WI38 (cell line): ENCODE data around the gene ZNF423.

Experiments
- H3K4me3 ChIP-seq: 2 replicates; pipeline ENCODE4 v1.5.1; 2011; ENCODE audit warnings: low read depth, mild to moderate bottlenecking, control low read depth, low read length
- TF ChIP-seq, protein P1 (sequence below): IDR thresholded peaks from 2 replicates; pipeline ENCODE4 v1.5.1; 2012; ENCODE audit warnings: low read depth, mild to moderate bottlenecking, control low read depth, low read length

The ZNF423 gene

DNA sequence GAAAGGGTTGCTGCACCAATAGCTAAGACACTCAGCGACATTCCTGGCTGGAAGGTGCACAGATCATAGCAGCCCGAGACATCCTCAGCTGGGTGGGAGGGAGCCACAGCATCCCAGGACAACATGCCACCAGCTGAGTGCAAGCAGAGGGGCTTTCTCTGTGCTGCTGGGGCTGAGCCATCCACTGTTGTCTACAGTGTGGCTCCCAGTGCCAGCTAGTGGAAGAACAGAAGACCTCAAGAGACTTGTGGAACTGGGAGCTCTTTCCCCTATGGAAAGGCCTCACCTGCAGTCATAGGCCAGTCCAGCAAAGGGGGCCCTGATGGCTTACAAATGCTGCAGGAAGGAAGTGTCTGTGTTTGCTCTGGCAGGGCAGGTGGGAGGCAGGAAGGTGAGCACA is 351.3 kb downstream of the ZNF423 start:
- TF ChIP-seq, protein P1, sequence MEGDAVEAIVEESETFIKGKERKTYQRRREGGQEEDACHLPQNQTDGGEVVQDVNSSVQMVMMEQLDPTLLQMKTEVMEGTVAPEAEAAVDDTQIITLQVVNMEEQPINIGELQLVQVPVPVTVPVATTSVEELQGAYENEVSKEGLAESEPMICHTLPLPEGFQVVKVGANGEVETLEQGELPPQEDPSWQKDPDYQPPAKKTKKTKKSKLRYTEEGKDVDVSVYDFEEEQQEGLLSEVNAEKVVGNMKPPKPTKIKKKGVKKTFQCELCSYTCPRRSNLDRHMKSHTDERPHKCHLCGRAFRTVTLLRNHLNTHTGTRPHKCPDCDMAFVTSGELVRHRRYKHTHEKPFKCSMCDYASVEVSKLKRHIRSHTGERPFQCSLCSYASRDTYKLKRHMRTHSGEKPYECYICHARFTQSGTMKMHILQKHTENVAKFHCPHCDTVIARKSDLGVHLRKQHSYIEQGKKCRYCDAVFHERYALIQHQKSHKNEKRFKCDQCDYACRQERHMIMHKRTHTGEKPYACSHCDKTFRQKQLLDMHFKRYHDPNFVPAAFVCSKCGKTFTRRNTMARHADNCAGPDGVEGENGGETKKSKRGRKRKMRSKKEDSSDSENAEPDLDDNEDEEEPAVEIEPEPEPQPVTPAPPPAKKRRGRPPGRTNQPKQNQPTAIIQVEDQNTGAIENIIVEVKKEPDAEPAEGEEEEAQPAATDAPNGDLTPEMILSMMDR: no peak

GRCh38 chr16:49504023-49504364 is 351.9 kb downstream of the ZNF423 start:
- no peak overlapping the region for H3K4me3 ChIP-seq
- TF ChIP-seq, protein P1: no peak

More for the DNA sequence above, 351.3 kb downstream of the ZNF423 start:
- H3K4me3 ChIP-seq: no peak overlapping the region

- TF ChIP-seq, protein P1: no peak
- no peak overlapping the region for H3K4me3 ChIP-seq
Observed at GRCh38 chr16:49503256-49504022, 352.5 kb downstream of the ZNF423 start.

DNA sequence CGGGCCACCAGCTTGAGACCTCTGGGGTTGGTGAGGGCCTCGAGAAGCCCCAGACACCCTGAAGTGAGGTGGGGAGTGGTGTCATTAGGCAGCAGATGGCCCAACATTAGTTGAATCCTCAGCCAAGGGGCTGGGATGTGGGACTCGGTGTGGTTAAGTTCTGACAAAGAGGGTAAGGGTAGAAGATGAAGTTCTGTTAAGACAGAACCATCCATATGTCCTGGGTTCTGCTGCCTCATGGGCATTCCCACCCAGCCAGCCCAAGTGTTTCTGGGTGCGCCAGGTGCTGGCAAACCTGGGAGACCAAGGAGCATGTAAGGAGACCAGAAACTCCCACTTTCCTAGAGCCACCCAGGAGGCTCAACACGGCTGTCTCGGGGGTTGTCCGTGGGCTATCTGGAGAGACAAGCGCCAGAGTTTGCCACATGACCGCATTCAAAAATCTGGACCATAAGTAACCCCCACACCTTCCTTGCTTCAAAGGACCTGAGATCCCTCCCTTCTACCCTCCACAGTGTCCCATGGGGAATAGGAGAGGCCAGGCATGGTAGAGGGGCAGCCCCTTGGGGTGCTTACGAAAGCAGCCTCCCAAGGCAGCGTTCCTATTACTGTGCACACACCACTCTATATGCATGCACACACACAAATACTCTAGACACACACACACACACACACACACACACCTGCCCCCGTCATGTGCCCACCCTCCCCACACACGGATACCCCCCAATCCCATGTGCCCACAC is 353.6 kb downstream of the ZNF423 start:
- TF ChIP-seq, protein P1: no peak
- no peak overlapping the region for H3K4me3 ChIP-seq

GRCh38 chr16:49499869-49500610 is 355.9 kb downstream of the ZNF423 start:
- TF ChIP-seq, protein P1: no peak
- H3K4me3 ChIP-seq: no peak overlapping the region

DNA sequence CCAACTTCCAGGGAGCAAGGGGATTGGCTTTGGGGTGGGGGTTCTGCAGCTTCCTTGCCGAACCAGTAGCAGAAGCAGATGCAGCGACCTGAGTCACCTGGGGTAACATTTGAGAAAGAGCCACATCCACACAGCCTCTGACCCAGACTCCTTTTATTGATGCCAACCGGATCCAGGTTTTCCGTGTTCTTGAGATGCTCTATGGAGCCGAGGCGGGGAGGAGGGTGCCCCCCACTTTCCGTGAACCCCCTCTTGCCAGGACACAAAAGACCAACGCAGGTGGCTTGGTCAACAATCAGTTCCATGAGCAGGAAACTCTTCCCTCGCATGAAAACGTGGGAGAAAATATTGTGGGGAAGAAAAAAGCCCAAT is 356.5 kb downstream of the ZNF423 start:
- H3K4me3 ChIP-seq: no peak overlapping the region
- TF ChIP-seq, protein P1: no peak
